Neural cell (in vitro differentiated cells): ENCODE results near the gene CABLES2. TPM values are rescaled to one million over a fixed set of nuclear protein-coding genes. Genes with fewer than 3 reads are reported as not detected.

Experiments used
- H2AFZ ChIP-seq: fragments of 200-600, 300-800 bp; sonication (generic), shearing (Covaris generic); 2 replicates; pipeline ENCODE4 v1.6.0; 2014; ENCODE audit warnings: low read depth, mild to moderate bottlenecking, antibody characterized with exemption, low read length, moderate library complexity
- H3F3A ChIP-seq: fragments of 200-600 bp; shearing (Covaris generic); 2 replicates; pipeline ENCODE4 v1.6.1; 2016; ENCODE audit warnings: mild to moderate bottlenecking, moderate library complexity, mixed read lengths, antibody characterized with exemption, low read length; ENCODE audit not compliant: insufficient read depth, poor library complexity, severe bottlenecking
- H3K27ac ChIP-seq: fragments of 200-600, 300-800 bp; sonication (generic), shearing (Covaris generic); 2 replicates; pipeline ENCODE4 v1.5.1; 2014; ENCODE audit warnings: mild to moderate bottlenecking, low read length, moderate library complexity
- H3K27me3 ChIP-seq: fragments of 300-800, 200-600 bp; sonication (generic), shearing (Covaris generic); 2 replicates; pipeline ENCODE4 v1.6.0; 2014; ENCODE audit warnings: mild to moderate bottlenecking, low read depth, low read length, moderate library complexity; ENCODE audit not compliant: insufficient read depth
- H3K36me3 ChIP-seq: fragments of 300-800, 200-600 bp; sonication (generic), shearing (Covaris generic); 2 replicates; pipeline ENCODE4 v1.5.1; 2014; ENCODE audit warnings: mild to moderate bottlenecking, antibody characterized with exemption, low read length, moderate library complexity; ENCODE audit not compliant: insufficient read depth
- H3K4me2 ChIP-seq: fragments of 300-800, 200-600 bp; sonication (generic), shearing (Covaris generic); 2 replicates; pipeline ENCODE4 v1.6.0; 2014; ENCODE audit warnings: mild to moderate bottlenecking, low read length
- H3K4me3 ChIP-seq: fragments of 300-800, 200-600 bp; sonication (generic), shearing (Covaris generic); 2 replicates; pipeline ENCODE4 v1.5.1; 2014; ENCODE audit warnings: mild to moderate bottlenecking, low read length, moderate library complexity
- H3K79me2 ChIP-seq: fragments of 200-600 bp; shearing (Covaris generic); replicated peaks from 2 replicates; pipeline ENCODE4 v1.6.0; 2014; ENCODE audit warnings: mild to moderate bottlenecking, low read length, moderate library complexity; ENCODE audit not compliant: insufficient read depth
- H3K9ac ChIP-seq: fragments of 300-800, 200-600 bp; sonication (generic), shearing (Covaris generic); 2 replicates; pipeline ENCODE4 v1.6.1; 2016; ENCODE audit warnings: mild to moderate bottlenecking, low read length, mixed read lengths
- H3K9me2 ChIP-seq: fragments of 200-600 bp; shearing (Covaris generic); 2 replicates; pipeline ENCODE4 v1.6.1; 2016; ENCODE audit warnings: mild to moderate bottlenecking, low read length, mixed read lengths; ENCODE audit not compliant: insufficient read depth
- H3K9me3 ChIP-seq: fragments of 200-600, 300-800 bp; sonication (generic), shearing (Covaris generic); 2 replicates; pipeline ENCODE4 v1.6.1; 2016; ENCODE audit warnings: mild to moderate bottlenecking, mixed run types, low read length, moderate library complexity, mixed read lengths
- H4K20me1 ChIP-seq: fragments of 200-600 bp; shearing (Covaris generic); 2 replicates; pipeline ENCODE4 v1.6.1; 2016; ENCODE audit warnings: mild to moderate bottlenecking, mixed run types; ENCODE audit not compliant: insufficient read depth
- CTCF ChIP-seq: fragments of 450-650 bp; IDR thresholded peaks from 2 replicates; pipeline ENCODE4 v1.5.1; 2014; ENCODE audit warnings: antibody characterized with exemption, mild to moderate bottlenecking, moderate library complexity; ENCODE audit not compliant: poor library complexity, severe bottlenecking
- EP300 ChIP-seq: fragments of 450-650 bp; conservative IDR thresholded peaks from 2 replicates; pipeline ENCODE4 v1.6.1; 2014; ENCODE audit warnings: antibody characterized with exemption, mild to moderate bottlenecking, moderate library complexity; ENCODE audit not compliant: poor library complexity, severe bottlenecking
- EZH2 ChIP-seq: fragments of 200-600, 300-800 bp; shearing (Covaris generic), sonication (generic); IDR thresholded peaks from 2 replicates; pipeline ENCODE4 v1.6.1; 2014; ENCODE audit warnings: antibody characterized with exemption, low read length, borderline replicate concordance, mild to moderate bottlenecking; ENCODE audit not compliant: insufficient read depth, poor library complexity, severe bottlenecking
- MXI1 ChIP-seq: fragments of 450-650 bp; conservative IDR thresholded peaks from 2 replicates; pipeline ENCODE4 v1.6.1; 2014; ENCODE audit warnings: antibody characterized with exemption, mild to moderate bottlenecking; ENCODE audit not compliant: poor library complexity, severe bottlenecking
- POLR2AphosphoS5 ChIP-seq: IDR thresholded peaks from 2 replicates; pipeline ENCODE4 v1.6.1; 2012
- RAD21 ChIP-seq: fragments of 450-650 bp; conservative IDR thresholded peaks from 2 replicates; pipeline ENCODE4 v1.6.1; 2014; ENCODE audit warnings: antibody characterized with exemption, mild to moderate bottlenecking, moderate library complexity
- REST ChIP-seq: IDR thresholded peaks from 2 replicates; pipeline ENCODE4 v1.6.1; 2012; ENCODE audit warnings: borderline replicate concordance
- SMC3 ChIP-seq: fragments of 450-650 bp; conservative IDR thresholded peaks from 2 replicates; pipeline ENCODE4 v1.6.1; 2014; ENCODE audit warnings: antibody characterized with exemption, mild to moderate bottlenecking, moderate library complexity; ENCODE audit not compliant: poor library complexity
- TAF1 ChIP-seq: IDR thresholded peaks from 2 replicates; pipeline ENCODE4 v1.6.1; 2012; ENCODE audit warnings: low read depth
- polyA plus RNA-seq: library from polyadenylated mRNA; depleted of rRNA; stranded (reverse); fragments of >200 nt; gene quantifications from 2 replicates; pipeline ENCODE4 v1.2.3, GENCODE V29; 2014

CABLES2 gene
- polyA plus RNA-seq, 1 donor from 2014 or later: 8.3 TPM

GRCh38 chr20:62437927-62438326, 30.8 kb upstream of the CABLES2 start:
- Histone ChIP-seq H4K20me1 (no peaks in the 10 kb centered on the region), H3K79me2 (no peaks in the 10 kb centered on the region), H3F3A (no peaks in the 10 kb centered on the region), H3K9me3 (no peaks in the 10 kb centered on the region), H3K27me3 (no peaks in the 10 kb centered on the region), H3K27ac (no peak overlapping the region), H3K9me2 (no peaks in the 10 kb centered on the region), H3K4me3 (no peak overlapping the region), H3K36me3 (no peaks in the 10 kb centered on the region), H2AFZ (no peak overlapping the region), H3K4me2 (no peak overlapping the region), H3K9ac (no peak overlapping the region)
- TF ChIP-seq SMC3: no peak
- TF ChIP-seq POLR2AphosphoS5: no peak
- no peak for TF ChIP-seq REST
- TF ChIP-seq MXI1: no peak
- TF ChIP-seq TAF1: no peak
- no peak for TF ChIP-seq RAD21
- no peak for TF ChIP-seq CTCF
- no peak for TF ChIP-seq EZH2
- no peak for TF ChIP-seq EP300

GRCh38 chr20:62437496-62437895, 30.4 kb upstream of the CABLES2 start:
- H4K20me1 ChIP-seq: no peaks in the 10 kb centered on the region
- H3K4me3 ChIP-seq: no peak overlapping the region
- no peak overlapping the region for H3K27ac ChIP-seq
- H3K9ac ChIP-seq: no peak overlapping the region
- H3K9me2 ChIP-seq: no peaks in the 10 kb centered on the region
- no peaks in the 10 kb centered on the region for H3K79me2 ChIP-seq
- no peak overlapping the region for H3K4me2 ChIP-seq
- H3F3A ChIP-seq: no peaks in the 10 kb centered on the region
- no peak overlapping the region for H2AFZ ChIP-seq
- H3K27me3 ChIP-seq: no peaks in the 10 kb centered on the region
- H3K36me3 ChIP-seq: no peaks in the 10 kb centered on the region
- no peaks in the 10 kb centered on the region for H3K9me3 ChIP-seq
- TF ChIP-seq REST (no peak), EZH2 (no peak), EP300 (no peak), TAF1 (no peak), POLR2AphosphoS5 (no peak), SMC3 (no peak), CTCF (no peak), RAD21 (no peak), MXI1 (no peak)
